Measurements from ENCODE around the gene TMC7. TPM values are rescaled to one million over a fixed set of nuclear protein-coding genes. Genes with fewer than 3 reads are reported as not detected.
"Not testable (repeated sequence)": the region's sequence is repeated elsewhere in the genome, so short reads cannot be mapped to it uniquely, and the experiment has no call there.

Gene TMC7
- total and polyA plus RNA-seq, 9 donors, result 0.15 to 1.1 (median 0.35) TPM; not detected in 1

GRCh38 chr16:18984435-18985005 is 786 bp downstream of the TMC7 start:
- no peaks in the 10 kb centered on the region for H3K9me3 ChIP-seq
- peak overlapping the region; percentile 41 for H3K4me3 ChIP-seq
- no peak for TF ChIP-seq POLR2A (IDR thresholded peaks at IDR 0.05)
- no peak overlapping the region for H3K27ac ChIP-seq
- H3K36me3 ChIP-seq, result no peaks in the 10 kb centered on the region
- no peaks in the 10 kb centered on the region for H3K4me1 ChIP-seq (ENCODE audit: insufficient read depth)
- 63 to 75% (median 66%) methylated on average over 11 of the region's 11 CpGs for WGBS, 3 donors
- H3K27me3 ChIP-seq, result no peaks in the 10 kb centered on the region
- intact Hi-C loops (cut with DNase I), result no loop called here
- DNase-seq, result no peak

- H3K27ac ChIP-seq; intact Hi-C loops (cut with DNase I); H3K36me3 ChIP-seq: not testable (repeated sequence)
Measured at GRCh38 chr16:18985256-18985655, 1.5 kb downstream of the TMC7 start.

GRCh38 chr16:18991731-18992130 is 8.0 kb downstream of the TMC7 start:
- DNase-seq; intact Hi-C loops (cut with DNase I); H3K27ac ChIP-seq; H3K4me3 ChIP-seq; H3K36me3 ChIP-seq; H3K27me3 ChIP-seq; H3K9me3 ChIP-seq; H3K4me1 ChIP-seq (ENCODE audit: insufficient read depth): not testable (repeated sequence)
- WGBS, 3 donors, result 91 to 95% (median 92%) methylated on average over 9 of the region's 9 CpGs

More at GRCh38 chr16:18985256-18985655, 1.5 kb downstream of the TMC7 start:
- not testable (repeated sequence) for H3K9me3 ChIP-seq; H3K4me3 ChIP-seq; DNase-seq; H3K27me3 ChIP-seq; H3K4me1 ChIP-seq (ENCODE audit: insufficient read depth)
- 89 to 95% (median 93%) methylated on average over 1 of the region's 1 CpG for WGBS, 3 donors

GRCh38 chr16:18993531-18993930 is 9.8 kb downstream of the TMC7 start:
- H3K9me3 ChIP-seq; H3K36me3 ChIP-seq; H3K27me3 ChIP-seq; H3K27ac ChIP-seq; H3K4me1 ChIP-seq (ENCODE audit: insufficient read depth); DNase-seq; H3K4me3 ChIP-seq; intact Hi-C loops (cut with DNase I): not testable (repeated sequence)
- WGBS, 3 donors, result 82 to 91% (median 85%) methylated on average over 3 of the region's 3 CpGs

GRCh38 chr16:18994181-18994580 is 10.4 kb downstream of the TMC7 start:
- DNase-seq; H3K27me3 ChIP-seq; intact Hi-C loops (cut with DNase I); H3K36me3 ChIP-seq; H3K4me3 ChIP-seq; H3K27ac ChIP-seq; H3K4me1 ChIP-seq (ENCODE audit: insufficient read depth); H3K9me3 ChIP-seq: not testable (repeated sequence)
- 68 to 76% (median 71%) methylated on average over 7 of the region's 7 CpGs for WGBS, 3 donors

GRCh38 chr16:18995406-18995805 is 11.7 kb downstream of the TMC7 start:
- intact Hi-C loops (cut with DNase I); H3K9me3 ChIP-seq; H3K4me1 ChIP-seq (ENCODE audit: insufficient read depth); H3K4me3 ChIP-seq; H3K27me3 ChIP-seq; H3K27ac ChIP-seq; DNase-seq; H3K36me3 ChIP-seq: not testable (repeated sequence)
- 64 to 76% (median 75%) methylated on average over 11 to 12 of the region's 12 CpGs for WGBS, 3 donors

- H3K9me3 ChIP-seq; H3K27ac ChIP-seq; intact Hi-C loops (cut with DNase I); H3K4me3 ChIP-seq; H3K27me3 ChIP-seq; H3K4me1 ChIP-seq (ENCODE audit: insufficient read depth); H3K36me3 ChIP-seq; DNase-seq: not testable (repeated sequence)
- WGBS, 3 donors, result 82 to 88% (median 86%) methylated on average over 9 of the region's 9 CpGs
Measured at GRCh38 chr16:18996536-18996935, 12.8 kb downstream of the TMC7 start.

GRCh38 chr16:18997001-18997400 is 13.3 kb downstream of the TMC7 start:
- DNase-seq; H3K27ac ChIP-seq; H3K36me3 ChIP-seq; H3K27me3 ChIP-seq; H3K4me1 ChIP-seq (ENCODE audit: insufficient read depth); H3K4me3 ChIP-seq; H3K9me3 ChIP-seq; intact Hi-C loops (cut with DNase I): not testable (repeated sequence)
- WGBS, 3 donors, result 84 to 88% (median 88%) methylated on average over 9 of the region's 9 CpGs

GRCh38 chr16:18999045-18999393 is 15.3 kb downstream of the TMC7 start:
- Histone ChIP-seq H3K4me3 (no peak overlapping the region), H3K27me3 (no peaks in the 10 kb centered on the region), H3K36me3 (no peaks in the 10 kb centered on the region), H3K9me3 (no peaks in the 10 kb centered on the region), H3K4me1 (ENCODE audit: insufficient read depth) (no peaks in the 10 kb centered on the region), H3K27ac (no peak overlapping the region)
- no peak for TF ChIP-seq EP300 (IDR thresholded peaks at IDR 0.05)
- no peak for TF ChIP-seq CTCF (IDR thresholded peaks at IDR 0.05)
- no peak for TF ChIP-seq POLR2A (IDR thresholded peaks at IDR 0.05)
- WGBS, 3 donors, result 87 to 93% (median 89%) methylated on average over 4 of the region's 4 CpGs
- intact Hi-C loops (cut with DNase I), result no loop called here
- DNase-seq, result no peak

Data from ovary (tissue), 9 donors.